T follicular helper cell (primary cell): Measurements from ENCODE around the gene IL19.

ENCODE experiments used
- DNase-seq: peaks from one replicate; pipeline ENCODE4 v3.0.0-alpha.2; 2020; ENCODE audit warnings: low read depth

The IL19 gene

GRCh38 chr1:206798384-206798996 lies 27.9 kb downstream of the IL19 start:
- no peak for DNase-seq

- DNase-seq, result no peak
Measured at GRCh38 chr1:206799311-206799710, 28.7 kb downstream of the IL19 start.

GRCh38 chr1:206800411-206800810 lies 29.8 kb downstream of the IL19 start:
- no peak for DNase-seq

GRCh38 chr1:206800891-206801290 lies 30.3 kb downstream of the IL19 start:
- no peak for DNase-seq

GRCh38 chr1:206801467-206801866 lies 30.9 kb downstream of the IL19 start:
- no peak for DNase-seq

- DNase-seq, result no peak
Measured at GRCh38 chr1:206802401-206802800, 31.8 kb downstream of the IL19 start.

GRCh38 chr1:206803221-206803730 lies 32.7 kb downstream of the IL19 start:
- DNase-seq, result peak; percentile 79

GRCh38 chr1:206804156-206804737 lies 33.7 kb downstream of the IL19 start:
- DNase-seq, result no peak

- no peak for DNase-seq
Measured at GRCh38 chr1:206805357-206805756, 34.8 kb downstream of the IL19 start.

- peak; percentile 29 for DNase-seq
Measured at GRCh38 chr1:206808615-206809014, 38.0 kb downstream of the IL19 start.

GRCh38 chr1:206809504-206810084 lies 39.0 kb downstream of the IL19 start:
- DNase-seq, result no peak

- no peak for DNase-seq
Measured at GRCh38 chr1:206812471-206812870, 41.9 kb downstream of the IL19 start.

GRCh38 chr1:206814716-206815341 lies 44.3 kb downstream of the IL19 start:
- DNase-seq, result no peak

- DNase-seq, result no peak
Measured at GRCh38 chr1:206816390-206817287, 46.1 kb downstream of the IL19 start.

- DNase-seq, result no peak
Measured at GRCh38 chr1:206821493-206821892, 50.9 kb downstream of the IL19 start.

GRCh38 chr1:206823727-206824126 lies 53.2 kb downstream of the IL19 start:
- no peak for DNase-seq

- no peak for DNase-seq
Measured at GRCh38 chr1:206824331-206824730, 53.8 kb downstream of the IL19 start.

GRCh38 chr1:206826394-206826793 lies 55.8 kb downstream of the IL19 start:
- DNase-seq, result no peak

GRCh38 chr1:206828061-206828460 lies 57.5 kb downstream of the IL19 start:
- DNase-seq, result no peak

- no peak for DNase-seq
Measured at GRCh38 chr1:206828765-206829164, 58.2 kb downstream of the IL19 start.

- DNase-seq, result no peak
Measured at GRCh38 chr1:206829282-206829681, 58.7 kb downstream of the IL19 start.

- no peak for DNase-seq
Measured at GRCh38 chr1:206829875-206830274, 59.3 kb downstream of the IL19 start.
